GM18868 (cell line): ENCODE results near the gene NEDD4L.
"Not testable (repeated sequence)": the region's sequence is repeated elsewhere in the genome, so short reads cannot be mapped to it uniquely, and the experiment has no call there.

Source experiments
- ATAC-seq: cut with Tn5 transposase; IDR thresholded peaks from one replicate; pipeline ENCODE4 v1.9.1; 2021; ENCODE audit warnings: mild to moderate bottlenecking, moderate library complexity; ENCODE audit not compliant: unreplicated experiment

NEDD4L gene

DNA sequence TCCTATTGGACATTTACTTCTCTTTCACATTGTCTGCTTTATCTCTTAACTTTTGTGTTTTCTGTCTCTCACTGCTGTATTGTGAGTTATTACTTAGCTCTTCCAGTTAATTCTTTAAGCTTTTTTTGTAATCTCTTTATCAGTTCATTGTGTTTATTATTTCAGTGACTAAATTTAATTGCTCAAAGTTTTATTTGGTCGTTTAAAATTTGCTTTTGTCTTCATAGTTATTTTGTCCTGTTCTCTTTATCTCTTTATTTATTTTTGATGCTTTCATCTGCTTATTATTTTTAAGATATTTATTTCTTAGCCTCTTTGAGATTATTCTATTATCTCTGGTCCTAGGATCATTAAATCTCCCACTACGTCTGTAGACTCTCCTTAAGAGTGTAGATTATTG is 316.3 kb downstream of the NEDD4L start:
- no peak for ATAC-seq

DNA sequence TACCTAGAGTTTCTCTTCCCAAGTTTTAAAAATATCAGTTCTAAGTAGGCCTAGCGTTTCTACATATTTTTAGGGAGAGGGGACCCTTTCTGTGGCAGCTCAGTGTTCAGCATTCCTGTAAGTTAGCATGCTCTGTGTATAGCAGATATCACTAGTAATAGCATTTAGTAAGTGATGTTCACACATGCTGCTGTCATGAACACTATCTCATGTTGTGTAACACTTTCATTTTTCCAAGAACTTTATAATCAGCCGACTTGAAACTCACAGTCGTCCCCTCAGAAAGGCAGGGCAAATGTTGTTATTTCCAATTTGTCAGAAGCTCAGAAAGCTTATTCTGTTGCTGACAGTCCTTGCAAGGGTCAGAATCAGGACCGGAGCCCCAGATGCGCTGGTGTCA is 317.2 kb downstream of the NEDD4L start:
- no peak for ATAC-seq

DNA sequence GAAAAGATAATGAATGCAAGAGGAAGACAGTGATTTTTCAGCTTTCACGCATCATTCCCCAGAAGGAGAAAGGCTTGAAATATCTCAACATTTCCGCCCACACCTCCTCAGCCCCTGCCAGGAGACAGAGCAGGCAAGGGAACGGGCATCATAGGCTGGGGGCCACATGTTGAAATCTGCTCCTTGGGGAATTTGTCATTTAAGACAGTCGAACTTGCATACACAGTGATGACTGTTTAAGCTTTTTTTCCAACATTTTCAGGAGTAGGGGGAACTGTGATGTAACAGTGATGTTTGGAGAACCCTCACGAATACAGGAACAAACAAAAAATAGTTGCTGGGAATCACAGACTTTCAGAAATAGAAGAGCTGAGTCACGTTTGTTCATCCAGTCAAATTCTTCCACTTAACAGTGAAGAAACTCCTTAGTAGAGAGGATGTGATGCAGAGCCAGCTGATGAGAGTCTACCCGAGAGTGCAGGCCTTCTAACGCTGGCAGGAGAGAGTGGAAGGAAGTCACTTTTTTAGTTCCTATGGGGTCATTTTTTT is 318.1 kb downstream of the NEDD4L start:
- no peak for ATAC-seq

DNA sequence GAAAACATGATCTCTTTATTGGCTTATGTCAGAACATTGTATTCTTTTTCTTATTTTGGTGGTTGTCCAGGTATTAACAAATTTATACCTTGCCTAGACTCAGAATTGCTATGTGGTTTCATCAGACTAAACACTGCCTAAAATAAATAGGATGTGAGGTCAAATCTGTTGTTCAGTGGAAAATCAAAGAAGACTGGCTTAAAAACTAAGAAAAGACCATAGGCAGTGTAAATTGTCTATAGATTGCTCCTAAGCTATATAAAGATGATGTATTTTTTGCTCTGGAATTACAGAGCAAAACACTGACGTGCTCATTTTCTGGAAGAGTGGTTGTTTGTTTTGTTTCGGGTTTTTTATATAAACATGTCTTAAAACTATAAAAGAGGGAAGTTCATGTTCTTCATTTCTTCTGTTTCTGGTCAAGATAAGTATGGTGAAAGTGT is 318.8 kb downstream of the NEDD4L start:
- no peak for ATAC-seq

GRCh38 chr18:58363767-58364540 is 319.9 kb downstream of the NEDD4L start:
- ATAC-seq: no peak

DNA sequence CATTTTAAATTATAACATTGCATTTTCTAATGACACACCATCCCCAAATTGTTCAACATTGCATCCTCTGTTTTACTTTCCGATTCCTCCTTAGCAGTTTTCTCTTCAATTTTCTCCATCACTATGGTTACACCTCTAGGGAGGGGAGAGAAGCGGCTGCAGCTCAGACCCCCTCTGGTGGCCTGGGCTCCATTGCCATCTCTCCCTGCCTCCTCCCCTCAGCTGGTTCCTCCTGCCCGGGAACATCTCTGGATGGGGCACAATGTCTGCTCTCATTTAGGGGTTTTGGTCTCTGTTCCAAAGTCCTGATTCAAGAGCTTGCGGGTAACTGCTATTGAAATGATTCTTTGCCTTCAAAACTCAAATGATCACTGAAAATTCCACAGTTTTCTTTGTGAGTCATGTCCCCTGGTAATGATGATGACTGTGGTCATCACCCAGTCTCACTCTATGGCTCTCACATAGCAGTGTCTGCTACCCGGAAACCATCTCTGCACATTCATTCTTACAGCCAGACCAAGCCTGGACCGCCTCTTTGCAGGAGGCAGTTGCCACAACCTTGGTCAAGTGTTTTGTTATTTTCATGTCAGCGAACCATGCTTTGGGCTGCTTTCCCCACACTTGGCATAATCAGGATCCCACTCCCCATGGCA is 321.0 kb downstream of the NEDD4L start:
- no peak for ATAC-seq

GRCh38 chr18:58367425-58368140 is 323.6 kb downstream of the NEDD4L start:
- no peak for ATAC-seq

DNA sequence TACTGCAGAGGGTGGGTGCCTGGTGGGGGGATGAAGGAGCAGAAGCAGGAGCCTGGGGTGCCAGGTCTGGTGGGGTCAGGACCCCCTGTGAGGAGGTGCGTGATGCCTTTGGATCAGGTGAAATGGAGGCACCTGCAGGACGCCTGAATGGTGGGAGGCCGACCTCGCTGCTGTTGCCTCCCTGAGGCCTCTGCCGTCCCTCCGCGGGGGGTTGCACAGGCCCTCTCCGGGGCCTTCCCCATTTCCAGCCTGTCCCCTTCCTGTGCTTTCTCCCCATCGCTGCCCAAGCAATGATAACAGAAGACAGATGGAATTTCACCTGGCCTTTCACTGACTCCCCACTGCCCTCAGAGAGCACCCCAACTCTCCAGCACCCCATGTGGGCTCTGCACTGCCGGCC is 325.6 kb downstream of the NEDD4L start:
- no peak for ATAC-seq

DNA sequence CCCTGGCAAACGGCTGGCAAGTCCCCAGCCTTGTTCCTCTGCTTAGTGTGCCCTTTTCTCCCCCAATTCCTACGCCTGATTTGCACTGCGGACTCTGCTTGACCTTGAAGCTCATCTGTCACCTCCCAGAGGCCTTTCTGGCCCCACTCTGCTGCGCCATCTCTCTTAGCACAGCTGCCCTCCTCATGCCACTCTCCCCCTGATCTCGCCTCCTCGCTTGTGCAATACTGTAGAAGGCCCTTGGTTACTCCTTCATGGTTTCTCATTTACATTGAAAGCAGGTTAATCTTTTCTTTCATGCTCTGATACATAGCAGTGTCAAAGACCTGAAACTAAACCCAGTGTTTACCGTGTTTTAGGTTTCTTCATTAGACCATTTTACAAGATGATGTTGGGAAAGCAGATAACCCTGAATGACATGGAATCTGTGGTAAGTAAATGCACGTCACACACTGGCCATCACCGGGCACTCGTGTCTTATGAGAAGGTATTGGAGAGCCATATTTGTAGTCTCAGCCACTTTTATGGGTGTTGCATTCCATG is 326.1 kb downstream of the NEDD4L start:
- no peak for ATAC-seq

- no peak for ATAC-seq
These were observed 326.6 kb downstream of the NEDD4L start for GRCh38 chr18:58370612-58371011.

GRCh38 chr18:58373481-58373880 is 329.5 kb downstream of the NEDD4L start:
- ATAC-seq: no peak

GRCh38 chr18:58375051-58375450 is 331.0 kb downstream of the NEDD4L start:
- no peak for ATAC-seq

- no peak for ATAC-seq
These were observed 334.7 kb downstream of the NEDD4L start for GRCh38 chr18:58378411-58379379.

DNA sequence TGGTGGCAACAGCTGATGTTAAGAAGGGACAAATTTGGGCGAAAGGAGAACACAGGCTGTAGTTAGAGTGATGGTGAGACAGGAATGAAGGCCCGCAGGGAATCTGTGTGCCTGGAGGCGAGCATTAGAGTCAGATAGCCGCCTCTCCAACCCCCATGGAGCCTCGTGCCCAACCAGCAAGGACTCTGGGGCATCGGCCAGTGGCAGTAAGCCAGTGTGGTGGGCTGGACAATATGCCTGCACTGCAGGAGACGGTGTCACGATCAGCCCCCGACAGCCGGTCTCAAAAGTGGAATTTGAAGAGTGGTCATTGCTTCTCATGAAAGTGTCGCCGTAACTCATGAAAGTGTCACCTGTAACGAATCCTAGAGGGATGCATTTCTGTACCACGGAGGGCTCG is 335.4 kb downstream of the NEDD4L start:
- no peak for ATAC-seq

GRCh38 chr18:58380113-58380512 is 336.1 kb downstream of the NEDD4L start:
- ATAC-seq: not testable (repeated sequence)

DNA sequence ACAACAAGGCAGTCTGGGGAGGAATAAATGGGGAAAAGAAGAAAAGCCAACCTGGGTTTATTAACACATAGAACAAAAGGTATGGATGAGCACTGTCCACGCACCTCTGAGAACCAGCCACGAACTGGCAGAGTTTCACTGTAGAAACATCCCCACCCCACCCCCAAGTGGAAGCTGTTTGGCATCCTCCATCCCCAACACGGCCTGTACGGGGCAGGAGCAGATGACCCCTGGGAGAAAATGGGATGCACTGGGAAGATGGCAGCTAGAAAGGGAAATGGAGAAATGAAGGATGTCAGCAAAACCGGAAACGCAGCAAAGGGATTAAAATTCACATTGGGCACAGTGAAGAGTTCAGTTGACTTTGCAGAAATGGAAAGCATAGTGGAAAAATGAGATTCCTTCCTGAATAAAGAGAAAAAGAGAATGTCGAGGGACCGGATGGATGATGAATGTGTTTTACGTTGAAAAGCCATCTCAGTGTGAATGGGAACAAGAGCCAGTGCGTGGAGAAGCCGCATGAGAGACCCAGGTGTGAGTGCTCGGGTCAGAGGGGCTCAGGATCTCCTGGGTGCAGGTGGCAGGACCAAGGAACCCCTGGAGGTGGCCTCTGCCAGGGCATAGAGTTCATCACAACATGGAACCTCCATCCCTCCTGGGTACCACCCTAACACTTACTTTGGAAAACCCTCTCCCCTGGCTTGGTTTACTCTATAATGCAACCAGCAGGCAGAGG is 337.8 kb downstream of the NEDD4L start:
- ATAC-seq: no peak

GRCh38 chr18:58382446-58382845 is 338.4 kb downstream of the NEDD4L start:
- ATAC-seq: no peak

DNA sequence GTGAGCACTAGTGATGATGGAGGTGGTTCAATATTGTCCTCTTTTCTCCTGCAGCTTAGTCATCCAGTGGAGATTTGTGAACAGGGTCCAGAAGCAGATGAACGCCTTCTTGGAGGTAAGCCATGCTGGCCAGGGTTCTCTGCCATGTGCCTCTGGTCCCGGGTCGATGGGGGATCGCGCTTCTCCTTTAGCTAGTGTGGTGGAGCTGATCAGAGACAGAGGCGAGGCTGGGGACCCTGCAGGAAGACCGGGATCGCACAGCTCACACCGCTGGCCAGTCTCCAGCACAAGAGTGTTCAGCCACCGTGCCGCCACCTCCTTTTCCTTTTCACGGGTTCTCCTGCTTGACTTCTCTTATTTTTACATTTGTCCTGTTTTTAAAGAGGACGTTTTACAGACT is 341.4 kb downstream of the NEDD4L start:
- no peak for ATAC-seq

GRCh38 chr18:58386780-58387179 is 342.8 kb downstream of the NEDD4L start:
- ATAC-seq: no peak
